ENCODE data around the gene SPPL3. TPM values are rescaled to one million over a fixed set of nuclear protein-coding genes. Genes with fewer than 3 reads are reported as not detected.

Gene SPPL3
- total and polyA plus RNA-seq, 2 experiments from 2014 or later: 10.9 to 27.8 TPM

DNA sequence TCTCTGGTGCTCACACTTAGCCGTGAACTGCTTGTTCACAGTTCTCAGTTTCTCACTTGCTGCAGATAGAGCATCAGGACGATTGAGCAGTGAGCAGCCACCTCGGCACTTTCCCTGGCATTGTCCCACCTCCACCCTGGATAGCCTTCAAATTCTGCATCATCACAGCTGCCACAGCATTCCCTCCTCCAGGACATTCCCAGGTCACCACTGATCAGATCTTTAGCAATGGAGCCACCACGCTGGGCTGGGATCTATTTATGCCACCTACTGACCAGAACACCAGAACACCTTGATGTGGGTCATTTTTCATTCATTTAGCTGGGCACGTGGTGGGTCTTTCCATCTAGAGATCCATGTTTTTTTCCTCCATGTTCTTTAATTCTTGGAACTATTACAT is 154.9 kb downstream of the SPPL3 start:
- DNase-seq (ENCODE audit: low spot score) (no peak), ATAC-seq (no peak)
- no peaks in the 10 kb centered on the region for H3K4me1 ChIP-seq (ENCODE audit: insufficient read depth)
- Mint-ChIP-seq H3K9me3 (peaks cover 5% of the 10 kb centered on the region; the same call in 1 of the 3 replicates), H3K4me3 (no peak overlapping the region), H3K4me1 (no peaks in the 10 kb centered on the region; the same call in 2 of the 3 replicates), H3K27me3 (ENCODE audit: insufficient read depth, low read depth, poor library complexity) (no peaks in the 10 kb centered on the region), H3K27ac (no peak overlapping the region), H3K36me3 (ENCODE audit: low read depth) (no peaks in the 10 kb centered on the region)
- H2AFZ ChIP-seq: no peak overlapping the region
- H3K36me3 ChIP-seq (ENCODE audit: insufficient read depth): no peaks in the 10 kb centered on the region
- H3F3A ChIP-seq (replicated peaks; ENCODE audit: low read depth): no peaks in the 10 kb centered on the region
- H3K9me2 ChIP-seq (ENCODE audit: insufficient read depth): no peaks in the 10 kb centered on the region
- no peak overlapping the region for H3K27ac ChIP-seq (ENCODE audit: low read depth)
- no peaks in the 10 kb centered on the region for H3K27me3 ChIP-seq (ENCODE audit: insufficient read depth)
- H3K4me2 ChIP-seq: no peak overlapping the region
- H3K79me2 ChIP-seq (replicated peaks; ENCODE audit: insufficient read depth): no peaks in the 10 kb centered on the region
- H3K4me3 ChIP-seq: no peak overlapping the region
- TF ChIP-seq JUNB (IDR thresholded peaks at IDR 0.05; ENCODE audit: unreplicated experiment) (no peak), NANOG (IDR thresholded peaks at IDR 0.05; ENCODE audit: borderline replicate concordance) (no peak), ZNF462 (CRISPR knock-in tag; IDR thresholded peaks at IDR 0.05) (no peak), ZNF114 (CRISPR knock-in tag; IDR thresholded peaks at IDR 0.05) (no peak)
- TF ChIP-seq, protein P1, sequence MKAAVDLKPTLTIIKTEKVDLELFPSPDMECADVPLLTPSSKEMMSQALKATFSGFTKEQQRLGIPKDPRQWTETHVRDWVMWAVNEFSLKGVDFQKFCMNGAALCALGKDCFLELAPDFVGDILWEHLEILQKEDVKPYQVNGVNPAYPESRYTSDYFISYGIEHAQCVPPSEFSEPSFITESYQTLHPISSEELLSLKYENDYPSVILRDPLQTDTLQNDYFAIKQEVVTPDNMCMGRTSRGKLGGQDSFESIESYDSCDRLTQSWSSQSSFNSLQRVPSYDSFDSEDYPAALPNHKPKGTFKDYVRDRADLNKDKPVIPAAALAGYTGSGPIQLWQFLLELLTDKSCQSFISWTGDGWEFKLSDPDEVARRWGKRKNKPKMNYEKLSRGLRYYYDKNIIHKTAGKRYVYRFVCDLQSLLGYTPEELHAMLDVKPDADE (IDR thresholded peaks at IDR 0.05): no peak
- TF ChIP-seq, protein P2, sequence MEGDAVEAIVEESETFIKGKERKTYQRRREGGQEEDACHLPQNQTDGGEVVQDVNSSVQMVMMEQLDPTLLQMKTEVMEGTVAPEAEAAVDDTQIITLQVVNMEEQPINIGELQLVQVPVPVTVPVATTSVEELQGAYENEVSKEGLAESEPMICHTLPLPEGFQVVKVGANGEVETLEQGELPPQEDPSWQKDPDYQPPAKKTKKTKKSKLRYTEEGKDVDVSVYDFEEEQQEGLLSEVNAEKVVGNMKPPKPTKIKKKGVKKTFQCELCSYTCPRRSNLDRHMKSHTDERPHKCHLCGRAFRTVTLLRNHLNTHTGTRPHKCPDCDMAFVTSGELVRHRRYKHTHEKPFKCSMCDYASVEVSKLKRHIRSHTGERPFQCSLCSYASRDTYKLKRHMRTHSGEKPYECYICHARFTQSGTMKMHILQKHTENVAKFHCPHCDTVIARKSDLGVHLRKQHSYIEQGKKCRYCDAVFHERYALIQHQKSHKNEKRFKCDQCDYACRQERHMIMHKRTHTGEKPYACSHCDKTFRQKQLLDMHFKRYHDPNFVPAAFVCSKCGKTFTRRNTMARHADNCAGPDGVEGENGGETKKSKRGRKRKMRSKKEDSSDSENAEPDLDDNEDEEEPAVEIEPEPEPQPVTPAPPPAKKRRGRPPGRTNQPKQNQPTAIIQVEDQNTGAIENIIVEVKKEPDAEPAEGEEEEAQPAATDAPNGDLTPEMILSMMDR (conservative IDR thresholded peaks at IDR 0.05; ENCODE audit: low read depth in 2 of 2): no peak
- no peaks in the 10 kb centered on the region for H4K20me1 ChIP-seq (replicated peaks; ENCODE audit: insufficient read depth)

All from GM23338 (cell line).